IMR-90 (cell line): Measurements from ENCODE around the gene IFNA1. TPM values are rescaled to one million over a fixed set of nuclear protein-coding genes. Genes with fewer than 3 reads are reported as not detected.

Experiments used
- ATAC-seq: fragments of 200-7000 bp; cut with Tn5 transposase; 2 replicates; pipeline ENCODE4 v1.9.1; 2020; ENCODE audit warnings: low read depth, mild to moderate bottlenecking, moderate library complexity
- BruUV-seq: library from RNA; stranded (reverse); fragments of 400-500 nt; replicated peaks from 2 replicates; lab custom pipeline; 2021; lab: Mats Ljungman, UMichigan
- CTCF ChIA-PET: fragments of 300-600 bp; formaldehyde crosslinking; extraction: SDS; loops from one replicate; lab custom pipeline; 2021; ENCODE audit warnings: antibody characterized with exemption; lab: Yijun Ruan, JAX
- POLR2A ChIA-PET: fragments of 300-600 bp; sonication (Branson Sonifier 250); formaldehyde crosslinking; loops from one replicate; lab custom pipeline; 2022; ENCODE audit warnings: antibody characterized with exemption; ENCODE audit not compliant: unreplicated experiment; lab: Charles Lee
- DNase-seq: peaks from one replicate; pipeline ENCODE4 v3.0.0; 2013
- H2AFZ ChIP-seq: replicated peaks from 2 replicates; pipeline ENCODE3; 2013; ENCODE audit warnings: low read length, mild to moderate bottlenecking; ENCODE audit not compliant: poor library complexity
- H2AK5ac ChIP-seq: 2 replicates; pipeline ENCODE4 v1.6.1; 2013; ENCODE audit warnings: low read depth, low read length, inconsistent platforms
- H2AK9ac ChIP-seq: replicated peaks from 2 replicates; pipeline ENCODE3; 2013; ENCODE audit warnings: mild to moderate bottlenecking, low read depth, low read length, moderate library complexity; ENCODE audit not compliant: poor library complexity
- H2BK120ac ChIP-seq: 2 replicates; pipeline ENCODE4 v1.6.1; 2013; ENCODE audit warnings: low read depth, low read length, inconsistent platforms
- H2BK15ac ChIP-seq: 3 replicates; pipeline ENCODE4 v1.6.1; 2013; ENCODE audit warnings: low read depth, low read length, inconsistent platforms
- H2BK20ac ChIP-seq: 2 replicates; pipeline ENCODE4 v1.6.1; 2013; ENCODE audit warnings: low read depth, mild to moderate bottlenecking, inconsistent platforms, low read length, moderate library complexity
- H2BK5ac ChIP-seq: 2 replicates; pipeline ENCODE4 v1.6.1; 2013; ENCODE audit warnings: mild to moderate bottlenecking, low read depth, low read length, inconsistent platforms; ENCODE audit not compliant: poor library complexity, severe bottlenecking
- H3K14ac ChIP-seq: replicated peaks from 2 replicates; pipeline ENCODE4 v1.6.1; 2013; ENCODE audit warnings: low read depth, low read length, inconsistent platforms
- H3K18ac ChIP-seq: 2 replicates; pipeline ENCODE4 v1.6.1; 2013; ENCODE audit warnings: low read depth, low read length, control low read depth
- H3K23ac ChIP-seq: 2 replicates; pipeline ENCODE4 v1.6.1; 2013; ENCODE audit warnings: low read depth, low read length, inconsistent platforms
- H3K27ac ChIP-seq: 2 replicates; pipeline ENCODE4 v1.5.1; 2013; ENCODE audit warnings: mild to moderate bottlenecking, control low read depth, low read length; ENCODE audit not compliant: insufficient read depth
- H3K27me3 ChIP-seq: 2 replicates; pipeline ENCODE4 v1.6.1; 2013; ENCODE audit warnings: low read length; ENCODE audit not compliant: control insufficient read depth, insufficient read depth
- H3K36me3 ChIP-seq: 2 replicates; pipeline ENCODE4 v1.6.1; 2013; ENCODE audit warnings: low read length, mixed read lengths; ENCODE audit not compliant: control insufficient read depth, insufficient read depth
- H3K4ac ChIP-seq: 2 replicates; pipeline ENCODE4 v1.6.1; 2013; ENCODE audit warnings: low read depth, low read length, inconsistent platforms
- H3K4me1 ChIP-seq: 2 replicates; pipeline ENCODE4 v1.6.1; 2013; ENCODE audit warnings: low read length, mixed read lengths; ENCODE audit not compliant: control insufficient read depth, insufficient read depth
- H3K4me2 ChIP-seq: 2 replicates; pipeline ENCODE4 v1.6.1; 2013; ENCODE audit warnings: low read depth, mild to moderate bottlenecking, control low read depth, low read length, moderate library complexity
- H3K4me3 ChIP-seq: 2 replicates; pipeline ENCODE4 v1.5.1; 2013; ENCODE audit warnings: low read depth, mild to moderate bottlenecking, control low read depth, low read length, moderate library complexity; ENCODE audit not compliant: insufficient read depth
- H3K56ac ChIP-seq: 2 replicates; pipeline ENCODE4 v1.6.1; 2013; ENCODE audit warnings: low read length, inconsistent platforms; ENCODE audit not compliant: insufficient read depth; ENCODE audit errors: extremely low read depth
- H3K79me1 ChIP-seq, 2 experiments: 2 replicates each; pipeline ENCODE4 v1.6.1; 2013; ENCODE audit warnings: low read length in 2 of 2, inconsistent platforms in 1 of 2, low read depth in 1 of 2
- H3K9ac ChIP-seq: 2 replicates; pipeline ENCODE4 v1.6.1; 2013; ENCODE audit warnings: low read depth, low read length, control low read depth
- H3K9me1 ChIP-seq: 2 replicates; pipeline ENCODE4 v1.6.1; 2013; ENCODE audit warnings: low read length, inconsistent platforms; ENCODE audit not compliant: insufficient read depth
- H3K9me3 ChIP-seq: 2 replicates; pipeline ENCODE4 v1.6.1; 2013; ENCODE audit warnings: low read length; ENCODE audit not compliant: control insufficient read depth, insufficient read depth
- H4K20me1 ChIP-seq: 2 replicates; pipeline ENCODE4 v1.6.1; 2013; ENCODE audit warnings: low read length, inconsistent platforms; ENCODE audit not compliant: insufficient read depth
- H4K5ac ChIP-seq: 2 replicates; pipeline ENCODE4 v1.6.1; 2013; ENCODE audit warnings: mild to moderate bottlenecking, low read depth, low read length, control low read depth
- H4K8ac ChIP-seq, 2 experiments: 2 replicates each; pipeline ENCODE4 v1.6.1; 2013; ENCODE audit warnings: low read depth in 2 of 2, low read length in 2 of 2, control low read depth in 1 of 2, inconsistent platforms in 1 of 2
- H4K91ac ChIP-seq: 2 replicates; pipeline ENCODE4 v1.6.1; 2013; ENCODE audit warnings: low read depth, low read length, inconsistent platforms; ENCODE audit not compliant: insufficient read depth
- CTCF ChIP-seq: conservative IDR thresholded peaks from 2 replicates; pipeline ENCODE4 v1.5.1; 2012; ENCODE audit warnings: mild to moderate bottlenecking, low read depth, low read length, improper control_type of control experiment
- MAFK ChIP-seq: IDR thresholded peaks from 2 replicates; pipeline ENCODE4 v1.6.1; 2012; ENCODE audit warnings: low read depth, low read length, improper control_type of control experiment
- RFX5 ChIP-seq: IDR thresholded peaks from 2 replicates; pipeline ENCODE4 v1.8.0; 2012; ENCODE audit warnings: low read depth, mild to moderate bottlenecking, low read length, moderate library complexity
- WGBS, 2 experiments: methylation state at CpG; one replicate each; pipeline versions ENCODE4 v1.1.5 to v1.1.7; 2013; ENCODE audit warnings: missing lambda C conversion rate in 2 of 2; ENCODE audit not compliant: insufficient read length in 1 of 2; ENCODE audit errors: extremely low coverage in 2 of 2; 5-methylcytosine and 5-hydroxymethylcytosine counted together
- dilution Hi-C: fragments of 300-500 bp; cut with HindIII; formaldehyde crosslinking; loops from one replicate; pipeline ENCODE4 v1.14.3; 2018; ENCODE audit warnings: low sequenced_read_pairs; ENCODE audit not compliant: unreplicated experiment
- in situ Hi-C: fragments of 300-500 bp; cut with MboI; formaldehyde crosslinking; loops from 3 replicates; pipeline ENCODE4 v1.14.3; 2019; ENCODE audit warnings: low sequenced_read_pairs, inconsistent platforms, mixed read lengths
- intact Hi-C: fragments of 100-400 bp; cut with micrococcal nuclease; formaldehyde crosslinking; loops from 2 replicates; pipeline ENCODE4 v1.10.0; 2022
- polyA plus RNA-seq, 3 experiments: library from polyadenylated mRNA; depleted of rRNA; stranded (reverse); fragments of >200 nt; gene quantifications; 2 replicates each; pipeline ENCODE4 v1.2.3, GENCODE V29; 2012; ENCODE audit warnings: low replicate concordance in 1 of 3
- total RNA-seq: library from RNA; depleted of rRNA; stranded (reverse); fragments of >200 nt; gene quantifications from 2 replicates; pipeline ENCODE4 v1.2.3, GENCODE V29; 2012

Gene IFNA1
- total and polyA plus RNA-seq, 2 of the 4 experiments (the other 2 are of a cell fraction) = not detected

- peak; percentile 61 for TF ChIP-seq CTCF
Measured at GRCh38 chr9:21395778-21396717, 44.2 kb upstream of the IFNA1 start (continued).

GRCh38 chr9:21398955-21399489, 41.2 kb upstream of the IFNA1 start:
- Histone ChIP-seq H2BK20ac (no peak overlapping the region), H3K27ac (no peak overlapping the region), H4K20me1 (no peaks in the 10 kb centered on the region), H3K23ac (no peak overlapping the region), H3K36me3 (no peaks in the 10 kb centered on the region), H3K9me3 (no peaks in the 10 kb centered on the region), H4K5ac (no peak overlapping the region), H3K4me2 (no peak overlapping the region), H2AFZ (no peak overlapping the region), H2AK5ac (no peak overlapping the region), H2AK9ac (no peak overlapping the region), H3K27me3 (peaks cover 44% of the 10 kb centered on the region), H4K8ac (no peak overlapping the region), H2BK5ac (no peak overlapping the region), H3K14ac (no peak overlapping the region), H3K9ac (no peak overlapping the region), H3K56ac (no peak overlapping the region), H3K4me1 (no peaks in the 10 kb centered on the region), H4K91ac (no peak overlapping the region), H2BK120ac (no peak overlapping the region), H3K4ac (no peak overlapping the region), H3K4me3 (no peak overlapping the region), H3K79me1 (no peaks in the 10 kb centered on the region), H2BK15ac (no peak overlapping the region), H3K9me1 (no peaks in the 10 kb centered on the region), H3K18ac (no peak overlapping the region)
- BruUV-seq = no TSS peak
- dilution Hi-C loops (no loop called here), intact Hi-C loops (loop anchor here (5.0 kb wide), 1 partner anchor 147 kb away; no protein-coding TSS in a partner anchor), in situ Hi-C loops (no loop called here)
- DNase-seq (no peak), ATAC-seq (no peak)
- POLR2A ChIA-PET = no interaction called here
- no CpG with 5 or more reads among the region's 5 CpGs for WGBS, 2 experiments
- CTCF ChIA-PET = no interaction called here
- TF ChIP-seq MAFK (peak; percentile 4; the same call in 1 of the 2 replicates), RFX5 (no peak)
